HCT116 (cell line): Measurements from ENCODE around the gene FRMD4A. TPM values are rescaled to one million over a fixed set of nuclear protein-coding genes. Genes with fewer than 3 reads are reported as not detected.

Experiments
- ATAC-seq: fragments of 200-7000 bp; cut with Tn5 transposase; 2 replicates; pipeline ENCODE4 v1.9.1; 2020; ENCODE audit warnings: mild to moderate bottlenecking, moderate library complexity
- BruUV-seq: library from RNA; stranded (reverse); fragments of 400-500 nt; replicated peaks from 2 replicates; lab custom pipeline; 2021; lab: Mats Ljungman, UMichigan
- CTCF ChIA-PET: fragments of 300-600 bp; sonication (Branson Sonifier 250); formaldehyde crosslinking; loops from one replicate; lab custom pipeline; 2021; ENCODE audit warnings: antibody characterized with exemption; lab: Charles Lee
- POLR2A ChIA-PET: fragments of 300-600, 350-600 bp; sonication (Branson Sonifier 250); formaldehyde crosslinking; loops from one replicate; lab custom pipeline; 2021; ENCODE audit warnings: antibody characterized with exemption; lab: Charles Lee
- RAD21 ChIA-PET, 2 experiments: fragments of 300-600 bp; sonication (Branson Sonifier 250); formaldehyde crosslinking; loops; one replicate each; lab custom pipeline; 2023; ENCODE audit warnings: low total read pairs in 2 of 2; ENCODE audit not compliant: uncharacterized antibody in 2 of 2, unreplicated experiment in 2 of 2, low non-redundant PET in 1 of 2; lab: Charles Lee
- DNase-seq: peaks from one replicate; pipeline ENCODE4 v3.0.0-alpha.2; 2010; ENCODE audit warnings: low read depth, low spot score
- H2AFZ ChIP-seq: fragments of 200-600 bp; shearing (Covaris generic), sonication (generic); 2 replicates; pipeline ENCODE4 v1.6.1; 2017; ENCODE audit warnings: low read depth, mixed run types, mixed read lengths, antibody characterized with exemption, low read length; ENCODE audit not compliant: poor library complexity, severe bottlenecking
- H3K27ac ChIP-seq: 2 replicates; pipeline ENCODE4 v1.5.1; 2012; ENCODE audit warnings: low read depth, low read length
- H3K27me3 ChIP-seq: fragments of 200-600 bp; sonication (generic); 2 replicates; pipeline ENCODE4 v1.6.1; 2016; ENCODE audit warnings: mixed run types, low read length, mixed read lengths; ENCODE audit not compliant: insufficient read depth
- H3K36me3 ChIP-seq, 2 experiments: fragments of 200-500 bp in 1 of 2; fragments of 200-600 bp in 1 of 2; sonication (Bioruptor generic) in 1 of 2; sonication (generic) in 1 of 2; 2 replicates each; pipeline versions ENCODE4 v1.5.1 to v1.6.1; 2014 to 2016; ENCODE audit warnings: low read length in 2 of 2, inconsistent platforms in 1 of 2, mixed read lengths in 1 of 2, mixed run types in 1 of 2; ENCODE audit not compliant: insufficient read depth in 2 of 2, control insufficient read depth in 1 of 2
- H3K4me1 ChIP-seq, 2 experiments: fragments of 200-600 bp in 1 of 2; sonication (generic) in 1 of 2; 2 replicates each; pipeline versions ENCODE4 v1.5.1 to v1.6.1; 2012 to 2017; ENCODE audit warnings: low read length in 2 of 2, inconsistent platforms in 1 of 2, mild to moderate bottlenecking in 1 of 2, mixed read lengths in 1 of 2, mixed run types in 1 of 2, moderate library complexity in 1 of 2; ENCODE audit not compliant: insufficient read depth in 2 of 2, control insufficient read depth in 1 of 2
- H3K4me2 ChIP-seq: fragments of 200-600 bp; sonication (generic); 2 replicates; pipeline ENCODE4 v1.6.1; 2017; ENCODE audit warnings: mixed run types, low read length, mixed read lengths
- H3K4me3 ChIP-seq, 2 experiments: fragments of 200-600 bp in 1 of 2; sonication (generic) in 1 of 2; replicated peaks in 1 of 2; 2 replicates each; pipeline ENCODE4 v1.5.1; 2011 to 2016; ENCODE audit warnings: low read length in 2 of 2, control low read depth in 1 of 2, low read depth in 1 of 2, mild to moderate bottlenecking in 1 of 2, mixed read lengths in 1 of 2, mixed run types in 1 of 2
- H3K79me2 ChIP-seq: fragments of 200-600 bp; sonication (generic); 2 replicates; pipeline ENCODE4 v1.6.1; 2017; ENCODE audit warnings: mild to moderate bottlenecking, mixed run types, low read length, moderate library complexity, mixed read lengths; ENCODE audit not compliant: insufficient read depth
- H3K9ac ChIP-seq: fragments of 200-600 bp; sonication (generic); 2 replicates; pipeline ENCODE4 v1.6.1; 2016; ENCODE audit warnings: low read length, mixed read lengths
- H3K9me2 ChIP-seq: fragments of 200-600 bp; sonication (generic), shearing (Covaris generic); 2 replicates; pipeline ENCODE4 v1.6.1; 2017; ENCODE audit warnings: mixed run types, mild to moderate bottlenecking, moderate library complexity; ENCODE audit not compliant: insufficient read depth
- H3K9me3 ChIP-seq, 2 experiments: fragments of 200-500 bp in 1 of 2; fragments of 200-600 bp in 1 of 2; sonication (Bioruptor generic) in 1 of 2; sonication (generic) in 1 of 2; 2 replicates each; pipeline ENCODE4 v1.6.1; 2014 to 2017; ENCODE audit warnings: low read length in 2 of 2, mixed read lengths in 2 of 2, inconsistent platforms in 1 of 2, low read depth in 1 of 2, mild to moderate bottlenecking in 1 of 2, mixed run types in 1 of 2, moderate library complexity in 1 of 2; ENCODE audit not compliant: control insufficient read depth in 1 of 2, insufficient read depth in 1 of 2
- H4K20me1 ChIP-seq: fragments of 200-600 bp; sonication (generic), shearing (Covaris generic); 2 replicates; pipeline ENCODE4 v1.6.1; 2017; ENCODE audit warnings: mixed run types, mild to moderate bottlenecking, moderate library complexity; ENCODE audit not compliant: insufficient read depth
- CEBPB ChIP-seq: IDR thresholded peaks from 2 replicates; pipeline ENCODE4 v1.6.1; 2012; ENCODE audit warnings: low read depth
- ELF1 ChIP-seq: IDR thresholded peaks from 2 replicates; pipeline ENCODE4 v1.6.1; 2012; ENCODE audit warnings: low read depth, borderline replicate concordance
- FOSL1 ChIP-seq: IDR thresholded peaks from 2 replicates; pipeline ENCODE4 v1.6.1; 2012; ENCODE audit warnings: low read depth
- JUND ChIP-seq: IDR thresholded peaks from 2 replicates; pipeline ENCODE4 v1.6.1; 2012
- SIN3A ChIP-seq: IDR thresholded peaks from 2 replicates; pipeline ENCODE4 v1.6.1; 2012; ENCODE audit warnings: low read depth
- SP1 ChIP-seq: IDR thresholded peaks from 2 replicates; pipeline ENCODE4 v1.6.1; 2012; ENCODE audit warnings: low read depth
- YY1 ChIP-seq: IDR thresholded peaks from 2 replicates; pipeline ENCODE4 v1.6.1; 2011; ENCODE audit warnings: low read length, low read depth, moderate library complexity, mild to moderate bottlenecking; ENCODE audit not compliant: insufficient replicate concordance; ENCODE audit errors: extremely low read depth
- ZFX ChIP-seq: fragments of 450-650 bp; IDR thresholded peaks from 2 replicates; pipeline ENCODE4 v1.6.1; 2017
- intact Hi-C: fragments of 100-400 bp; cut with micrococcal nuclease; formaldehyde crosslinking; loops from 2 replicates; pipeline ENCODE4 v1.10.0; 2022
- total RNA-seq: library from RNA; stranded (reverse); gene quantifications from one replicate; pipeline ENCODE4 v1.2.1, GENCODE V29; 2021; ENCODE audit not compliant: unreplicated experiment
- TF ChIP-seq, protein P1 (sequence below): IDR thresholded peaks from 2 replicates; pipeline ENCODE4 v1.6.1; 2012
- TF ChIP-seq, protein P2 (sequence below): IDR thresholded peaks from 2 replicates; pipeline ENCODE4 v1.6.1; 2012; ENCODE audit warnings: low read depth
- TF ChIP-seq, protein P3 (sequence below): IDR thresholded peaks from 2 replicates; pipeline ENCODE4 v1.6.1; 2011; ENCODE audit warnings: mild to moderate bottlenecking, low read length, moderate library complexity; ENCODE audit not compliant: insufficient replicate concordance; ENCODE audit errors: extremely low read depth
- TF ChIP-seq, protein P4 (sequence below): IDR thresholded peaks from 2 replicates; pipeline ENCODE4 v1.6.1; 2012
- TF ChIP-seq, protein P5 (sequence below), 3 experiments: fragments of 200-600 bp in 1 of 3; sonication (generic) in 1 of 3; IDR thresholded peaks in 2 of 3; conservative IDR thresholded peaks in 1 of 3; 2 replicates each; pipeline ENCODE4 v1.5.1; 2012 to 2017; ENCODE audit warnings: low read depth in 2 of 3, low read length in 2 of 3, antibody characterized with exemption in 1 of 3, borderline replicate concordance in 1 of 3, control low read depth in 1 of 3, mild to moderate bottlenecking in 1 of 3, mixed read lengths in 1 of 3, mixed run types in 1 of 3, moderate library complexity in 1 of 3; ENCODE audit not compliant: insufficient read depth in 1 of 3

Gene FRMD4A
- total RNA-seq, 1 experiment from 2014 or later: 0.20 TPM

DNA sequence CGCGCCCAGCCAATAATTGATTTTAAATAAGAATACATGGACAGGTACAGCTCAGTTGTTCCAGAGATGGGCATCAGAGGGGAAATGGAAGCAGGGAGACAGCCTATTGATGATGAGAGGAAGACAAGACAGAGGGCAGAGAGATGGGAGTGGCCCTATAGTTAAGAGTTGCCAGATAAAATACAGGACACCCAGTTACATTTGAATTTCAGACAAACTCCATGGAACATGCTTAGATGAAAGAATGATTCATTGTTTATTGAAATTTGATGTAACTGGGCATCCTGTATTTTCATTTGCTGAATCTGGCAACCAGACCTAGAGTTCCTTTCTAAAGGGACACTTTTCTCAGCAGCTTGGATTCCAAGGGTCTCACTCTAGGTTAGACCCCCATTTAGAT lies 341.1 kb downstream of the FRMD4A start:
- ChIA-PET RAD21 (no interaction called here), POLR2A (no interaction called here), CTCF (no interaction called here)
- H3K4me3 ChIP-seq: no peak overlapping the region
- BruUV-seq: no TSS peak
- H3K36me3 ChIP-seq: no peaks in the 10 kb centered on the region
- ATAC-seq: no peak
- H3K4me2 ChIP-seq: no peak overlapping the region
- no peak overlapping the region for H2AFZ ChIP-seq
- intact Hi-C loops: no loop called here
- H4K20me1 ChIP-seq: no peaks in the 10 kb centered on the region
- no peak for TF ChIP-seq SIN3A
- no peak for TF ChIP-seq YY1
- TF ChIP-seq SP1: no peak
- TF ChIP-seq ELF1: no peak
- TF ChIP-seq FOSL1: no peak
- H3K9me2 ChIP-seq: no peaks in the 10 kb centered on the region
- DNase-seq: no peak
- H3K9me3 ChIP-seq: no peaks in the 10 kb centered on the region
- no peaks in the 10 kb centered on the region for H3K27me3 ChIP-seq
- no peak overlapping the region for H3K9ac ChIP-seq
- H3K79me2 ChIP-seq: no peaks in the 10 kb centered on the region
- no peak overlapping the region for H3K27ac ChIP-seq
- H3K4me1 ChIP-seq: peaks cover 4% of the 10 kb centered on the region in 2 experiments; a peak in 2 of 4 replicates

DNA sequence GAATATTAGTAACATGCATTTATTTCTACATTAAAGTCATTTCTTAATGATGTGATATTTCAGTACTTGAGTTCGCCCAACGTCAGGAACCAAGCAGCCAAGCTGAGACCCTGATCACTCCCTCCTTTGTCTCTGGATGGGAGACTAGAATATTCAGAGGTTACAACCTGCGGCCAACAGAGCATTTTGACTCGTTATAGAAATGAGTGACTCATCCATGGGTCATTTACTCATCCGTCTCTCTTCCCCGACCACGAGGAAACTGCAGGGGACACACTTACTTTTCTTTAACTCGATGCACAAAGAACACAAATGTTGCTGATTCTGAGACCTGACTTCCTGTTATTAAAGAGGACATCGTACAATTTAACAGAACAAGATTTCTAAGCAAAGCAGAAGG lies 343.3 kb downstream of the FRMD4A start:
- Histone ChIP-seq H3K9me2 (no peaks in the 10 kb centered on the region), H3K4me1 (peaks cover 4 to 6% of the 10 kb centered on the region in 2 experiments; a peak in 2 of 4 replicates), H3K4me3 (no peak overlapping the region), H3K36me3 (no peaks in the 10 kb centered on the region), H3K27ac (no peak overlapping the region), H3K4me2 (no peak overlapping the region), H3K27me3 (no peaks in the 10 kb centered on the region), H2AFZ (no peak overlapping the region), H3K79me2 (no peaks in the 10 kb centered on the region), H3K9ac (no peak overlapping the region), H3K9me3 (no peaks in the 10 kb centered on the region), H4K20me1 (no peaks in the 10 kb centered on the region)
- ChIA-PET POLR2A (no interaction called here), RAD21 (no interaction called here), CTCF (no interaction called here)
- DNase-seq: no peak
- no peak for ATAC-seq
- intact Hi-C loops: no loop called here
- no TSS peak for BruUV-seq
- TF ChIP-seq, protein P1, sequence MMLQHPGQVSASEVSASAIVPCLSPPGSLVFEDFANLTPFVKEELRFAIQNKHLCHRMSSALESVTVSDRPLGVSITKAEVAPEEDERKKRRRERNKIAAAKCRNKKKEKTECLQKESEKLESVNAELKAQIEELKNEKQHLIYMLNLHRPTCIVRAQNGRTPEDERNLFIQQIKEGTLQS: no peak
- TF ChIP-seq JUND: no peak
- TF ChIP-seq, protein P2, sequence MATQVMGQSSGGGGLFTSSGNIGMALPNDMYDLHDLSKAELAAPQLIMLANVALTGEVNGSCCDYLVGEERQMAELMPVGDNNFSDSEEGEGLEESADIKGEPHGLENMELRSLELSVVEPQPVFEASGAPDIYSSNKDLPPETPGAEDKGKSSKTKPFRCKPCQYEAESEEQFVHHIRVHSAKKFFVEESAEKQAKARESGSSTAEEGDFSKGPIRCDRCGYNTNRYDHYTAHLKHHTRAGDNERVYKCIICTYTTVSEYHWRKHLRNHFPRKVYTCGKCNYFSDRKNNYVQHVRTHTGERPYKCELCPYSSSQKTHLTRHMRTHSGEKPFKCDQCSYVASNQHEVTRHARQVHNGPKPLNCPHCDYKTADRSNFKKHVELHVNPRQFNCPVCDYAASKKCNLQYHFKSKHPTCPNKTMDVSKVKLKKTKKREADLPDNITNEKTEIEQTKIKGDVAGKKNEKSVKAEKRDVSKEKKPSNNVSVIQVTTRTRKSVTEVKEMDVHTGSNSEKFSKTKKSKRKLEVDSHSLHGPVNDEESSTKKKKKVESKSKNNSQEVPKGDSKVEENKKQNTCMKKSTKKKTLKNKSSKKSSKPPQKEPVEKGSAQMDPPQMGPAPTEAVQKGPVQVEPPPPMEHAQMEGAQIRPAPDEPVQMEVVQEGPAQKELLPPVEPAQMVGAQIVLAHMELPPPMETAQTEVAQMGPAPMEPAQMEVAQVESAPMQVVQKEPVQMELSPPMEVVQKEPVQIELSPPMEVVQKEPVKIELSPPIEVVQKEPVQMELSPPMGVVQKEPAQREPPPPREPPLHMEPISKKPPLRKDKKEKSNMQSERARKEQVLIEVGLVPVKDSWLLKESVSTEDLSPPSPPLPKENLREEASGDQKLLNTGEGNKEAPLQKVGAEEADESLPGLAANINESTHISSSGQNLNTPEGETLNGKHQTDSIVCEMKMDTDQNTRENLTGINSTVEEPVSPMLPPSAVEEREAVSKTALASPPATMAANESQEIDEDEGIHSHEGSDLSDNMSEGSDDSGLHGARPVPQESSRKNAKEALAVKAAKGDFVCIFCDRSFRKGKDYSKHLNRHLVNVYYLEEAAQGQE: no peak
- TF ChIP-seq ZFX: no peak
- TF ChIP-seq, protein P3, sequence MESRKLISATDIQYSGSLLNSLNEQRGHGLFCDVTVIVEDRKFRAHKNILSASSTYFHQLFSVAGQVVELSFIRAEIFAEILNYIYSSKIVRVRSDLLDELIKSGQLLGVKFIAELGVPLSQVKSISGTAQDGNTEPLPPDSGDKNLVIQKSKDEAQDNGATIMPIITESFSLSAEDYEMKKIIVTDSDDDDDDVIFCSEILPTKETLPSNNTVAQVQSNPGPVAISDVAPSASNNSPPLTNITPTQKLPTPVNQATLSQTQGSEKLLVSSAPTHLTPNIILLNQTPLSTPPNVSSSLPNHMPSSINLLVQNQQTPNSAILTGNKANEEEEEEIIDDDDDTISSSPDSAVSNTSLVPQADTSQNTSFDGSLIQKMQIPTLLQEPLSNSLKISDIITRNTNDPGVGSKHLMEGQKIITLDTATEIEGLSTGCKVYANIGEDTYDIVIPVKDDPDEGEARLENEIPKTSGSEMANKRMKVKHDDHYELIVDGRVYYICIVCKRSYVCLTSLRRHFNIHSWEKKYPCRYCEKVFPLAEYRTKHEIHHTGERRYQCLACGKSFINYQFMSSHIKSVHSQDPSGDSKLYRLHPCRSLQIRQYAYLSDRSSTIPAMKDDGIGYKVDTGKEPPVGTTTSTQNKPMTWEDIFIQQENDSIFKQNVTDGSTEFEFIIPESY: no peak
- no peak for TF ChIP-seq CEBPB
- TF ChIP-seq, protein P4, sequence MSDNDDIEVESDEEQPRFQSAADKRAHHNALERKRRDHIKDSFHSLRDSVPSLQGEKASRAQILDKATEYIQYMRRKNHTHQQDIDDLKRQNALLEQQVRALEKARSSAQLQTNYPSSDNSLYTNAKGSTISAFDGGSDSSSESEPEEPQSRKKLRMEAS: no peak
- no peak for TF ChIP-seq YY1
- no peak for TF ChIP-seq FOSL1
- TF ChIP-seq, protein P5, sequence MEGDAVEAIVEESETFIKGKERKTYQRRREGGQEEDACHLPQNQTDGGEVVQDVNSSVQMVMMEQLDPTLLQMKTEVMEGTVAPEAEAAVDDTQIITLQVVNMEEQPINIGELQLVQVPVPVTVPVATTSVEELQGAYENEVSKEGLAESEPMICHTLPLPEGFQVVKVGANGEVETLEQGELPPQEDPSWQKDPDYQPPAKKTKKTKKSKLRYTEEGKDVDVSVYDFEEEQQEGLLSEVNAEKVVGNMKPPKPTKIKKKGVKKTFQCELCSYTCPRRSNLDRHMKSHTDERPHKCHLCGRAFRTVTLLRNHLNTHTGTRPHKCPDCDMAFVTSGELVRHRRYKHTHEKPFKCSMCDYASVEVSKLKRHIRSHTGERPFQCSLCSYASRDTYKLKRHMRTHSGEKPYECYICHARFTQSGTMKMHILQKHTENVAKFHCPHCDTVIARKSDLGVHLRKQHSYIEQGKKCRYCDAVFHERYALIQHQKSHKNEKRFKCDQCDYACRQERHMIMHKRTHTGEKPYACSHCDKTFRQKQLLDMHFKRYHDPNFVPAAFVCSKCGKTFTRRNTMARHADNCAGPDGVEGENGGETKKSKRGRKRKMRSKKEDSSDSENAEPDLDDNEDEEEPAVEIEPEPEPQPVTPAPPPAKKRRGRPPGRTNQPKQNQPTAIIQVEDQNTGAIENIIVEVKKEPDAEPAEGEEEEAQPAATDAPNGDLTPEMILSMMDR (IDR thresholded peaks at IDR 0.05 in 2 of 3, conservative IDR thresholded peaks at IDR 0.05 in 1 of 3; ENCODE audit: borderline replicate concordance in 1 of 3, insufficient read depth in 1 of 3, low read depth in 2 of 3, low read length in 2 of 3): no peak
